Retina (tissue), 1 donor: ENCODE results near the gene UBAC2.

Experiments
- DNase-seq: peaks from one replicate; pipeline ENCODE4 v3.0.0-alpha.2; 2016

Gene UBAC2

DNA sequence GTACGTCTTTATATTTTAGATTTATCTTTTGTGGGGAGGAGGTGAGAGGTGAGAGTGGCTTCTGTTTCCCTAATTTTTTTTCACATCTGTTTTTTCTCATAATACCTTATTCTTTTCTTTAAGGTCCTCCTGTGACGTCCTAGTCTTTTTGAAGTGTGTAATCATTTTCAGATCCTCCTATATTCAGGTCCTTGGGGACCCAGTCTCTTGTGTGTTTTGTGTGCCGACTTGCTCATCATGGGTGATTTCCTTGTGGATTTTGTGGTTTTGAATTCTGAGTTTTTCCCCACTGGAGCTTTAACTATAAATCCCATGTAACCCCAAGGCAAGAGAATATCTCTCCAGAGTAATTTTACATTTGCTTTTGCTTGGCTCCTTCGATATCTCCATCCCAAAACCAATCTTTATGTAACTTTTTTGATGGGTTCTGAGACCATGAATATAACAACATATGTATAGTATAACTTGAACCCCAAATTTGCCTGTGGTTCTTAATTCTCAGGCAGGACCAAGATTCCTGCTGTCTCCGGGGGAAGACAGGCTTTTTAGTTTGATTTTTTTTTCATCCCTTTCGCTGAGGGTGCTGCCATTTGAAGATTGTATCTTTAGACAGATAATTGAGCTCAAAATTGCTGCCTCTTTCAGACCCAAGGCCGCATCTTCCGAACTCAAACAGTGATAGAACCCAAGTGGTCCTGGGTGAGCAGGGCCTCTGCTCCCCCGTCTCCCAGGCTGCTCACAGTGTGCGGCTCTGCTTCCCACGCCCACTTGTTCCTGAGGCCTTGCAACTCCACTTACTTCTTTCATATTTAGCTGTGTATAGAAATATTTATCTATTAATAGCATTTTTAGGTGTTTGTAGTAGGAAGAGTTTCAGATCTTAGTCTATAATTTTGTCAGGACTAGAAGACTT, 165.7 kb downstream of the UBAC2 start:
- no peak for DNase-seq

DNA sequence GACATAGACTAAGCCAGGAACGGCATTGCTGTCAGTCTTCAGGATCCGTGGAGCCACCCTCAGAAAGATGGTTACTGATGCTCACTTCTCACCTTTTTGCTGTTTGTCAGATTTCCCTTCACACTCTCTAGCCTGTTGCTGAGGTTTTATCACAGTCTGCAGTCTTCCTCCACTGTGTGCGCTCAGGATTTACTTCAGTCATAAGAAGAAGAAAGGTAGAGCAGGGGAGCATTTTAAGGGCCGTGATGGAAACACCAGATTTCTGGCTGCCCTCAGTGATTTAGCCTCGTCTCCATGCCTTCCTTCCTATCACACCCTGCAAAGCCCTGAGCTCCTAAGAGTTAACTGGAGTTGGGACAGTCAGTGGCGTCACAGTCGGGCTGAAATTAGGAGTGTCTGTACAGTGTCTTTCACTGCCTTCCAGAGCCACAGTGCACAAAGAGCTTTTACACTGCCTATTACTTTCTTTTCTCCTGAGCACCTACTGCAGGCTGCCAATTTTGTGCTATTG, 166.5 kb downstream of the UBAC2 start:
- DNase-seq: no peak

DNA sequence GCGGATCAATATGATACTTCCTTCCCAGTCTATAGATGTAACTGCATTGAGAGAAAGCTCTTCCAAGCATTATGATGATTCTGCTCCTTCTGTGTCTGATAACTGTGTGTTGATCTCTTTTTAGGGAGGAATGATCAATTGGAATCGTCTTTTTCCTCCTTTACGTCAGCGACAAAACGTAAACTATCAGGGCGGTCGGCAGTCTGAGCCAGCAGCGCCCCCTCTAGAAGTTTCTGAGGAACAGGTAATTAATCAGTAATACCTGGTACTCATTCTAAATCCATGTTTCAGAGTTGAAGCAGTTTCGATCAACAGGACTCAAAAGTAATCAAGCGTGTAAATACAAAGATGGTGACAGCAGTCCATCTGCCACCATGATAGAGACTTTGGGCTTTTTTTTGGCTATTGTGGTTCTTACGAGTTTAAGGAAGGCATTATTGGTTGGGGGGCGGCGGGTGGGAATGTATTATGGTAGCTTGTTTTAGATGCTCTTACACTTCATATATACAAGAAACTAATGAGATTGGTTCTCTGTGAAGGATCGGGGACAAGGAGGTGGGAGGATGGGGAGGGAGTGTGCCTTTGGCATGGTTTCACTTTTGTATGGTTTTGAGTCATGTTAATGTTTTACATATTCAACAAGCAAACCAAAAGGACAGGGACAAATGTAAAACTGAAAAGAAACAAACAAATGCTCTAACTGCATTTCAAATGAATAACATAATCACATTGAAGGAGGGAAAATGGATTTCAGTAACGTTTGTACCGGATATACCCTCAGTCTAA, 167.2 kb downstream of the UBAC2 start:
- DNase-seq: no peak

DNA sequence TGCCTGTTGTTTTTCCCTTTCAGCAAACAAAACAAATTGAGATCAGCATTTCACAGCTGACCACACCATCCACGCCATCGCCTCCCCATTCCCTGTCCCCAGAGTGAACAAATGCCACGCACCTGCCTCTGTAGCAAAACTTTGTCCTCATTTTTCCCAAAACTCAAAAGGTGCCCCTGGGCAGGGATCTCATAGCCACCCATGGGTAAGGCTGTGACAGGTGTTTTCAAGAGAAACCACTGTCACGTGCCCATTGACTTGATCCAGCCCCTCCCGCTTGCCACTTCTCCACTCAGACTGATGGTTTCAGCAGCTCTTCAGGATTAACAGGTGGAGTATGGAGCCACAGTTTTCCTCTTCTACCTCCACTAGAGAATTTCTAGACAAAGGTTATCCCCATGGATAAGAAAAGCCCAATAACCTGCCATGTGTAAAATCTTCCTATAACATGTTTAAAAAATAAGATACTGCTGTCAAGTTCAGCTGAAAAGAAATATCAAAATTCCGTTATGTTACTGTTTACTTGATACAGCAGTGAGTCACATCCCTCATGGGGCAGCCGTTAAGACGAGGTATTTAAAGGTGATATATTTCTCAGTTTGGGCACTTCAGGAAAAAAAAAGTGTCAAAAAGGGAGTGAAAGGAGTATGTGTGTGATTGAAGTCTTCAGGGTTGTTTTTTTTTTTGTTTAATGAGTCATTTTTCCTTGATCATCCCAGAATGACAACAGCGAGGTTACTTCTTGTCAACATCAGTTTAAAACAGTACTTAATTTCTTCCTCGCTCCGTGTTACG, 170.0 kb downstream of the UBAC2 start:
- no peak for DNase-seq

DNA sequence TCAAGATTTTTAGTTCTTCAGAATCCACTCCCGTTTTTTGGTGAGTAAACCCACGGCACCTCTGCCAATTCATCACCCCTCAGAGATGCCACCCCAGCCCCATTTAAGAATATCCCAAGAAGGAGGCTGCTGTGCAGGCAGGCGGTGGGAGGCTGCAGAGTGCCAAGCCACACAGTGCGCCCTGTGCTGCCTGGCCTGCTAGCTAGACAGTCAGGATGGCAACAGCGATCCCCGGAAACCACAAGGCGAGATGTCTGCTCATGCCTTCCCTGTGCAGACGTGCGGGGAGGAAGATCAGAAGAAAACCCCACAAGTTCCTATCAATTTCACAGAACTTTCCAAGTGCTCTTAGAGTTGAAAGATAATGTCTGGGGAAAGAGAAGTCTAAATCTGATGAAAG, 171.3 kb downstream of the UBAC2 start:
- no peak for DNase-seq

DNA sequence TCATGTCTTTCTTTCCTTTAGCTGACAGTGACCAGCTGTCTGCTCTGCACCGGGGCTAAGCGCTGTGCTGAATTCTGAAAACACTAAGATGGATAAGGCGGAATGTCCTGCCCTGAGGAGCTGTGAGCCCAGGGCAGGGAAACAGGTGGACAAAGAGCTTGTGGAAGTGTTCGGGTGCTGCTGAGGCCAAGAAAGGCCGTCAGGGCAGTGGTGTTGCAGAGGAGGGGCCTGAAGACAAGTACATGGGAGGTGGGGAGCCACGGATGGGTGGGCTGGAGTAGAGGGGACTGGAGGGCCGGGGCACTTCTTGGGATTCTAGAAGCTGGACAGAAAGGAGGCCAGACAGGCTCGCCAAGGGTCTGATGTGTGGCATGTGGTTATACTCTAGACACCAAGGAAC, 172.8 kb downstream of the UBAC2 start:
- DNase-seq: no peak

DNA sequence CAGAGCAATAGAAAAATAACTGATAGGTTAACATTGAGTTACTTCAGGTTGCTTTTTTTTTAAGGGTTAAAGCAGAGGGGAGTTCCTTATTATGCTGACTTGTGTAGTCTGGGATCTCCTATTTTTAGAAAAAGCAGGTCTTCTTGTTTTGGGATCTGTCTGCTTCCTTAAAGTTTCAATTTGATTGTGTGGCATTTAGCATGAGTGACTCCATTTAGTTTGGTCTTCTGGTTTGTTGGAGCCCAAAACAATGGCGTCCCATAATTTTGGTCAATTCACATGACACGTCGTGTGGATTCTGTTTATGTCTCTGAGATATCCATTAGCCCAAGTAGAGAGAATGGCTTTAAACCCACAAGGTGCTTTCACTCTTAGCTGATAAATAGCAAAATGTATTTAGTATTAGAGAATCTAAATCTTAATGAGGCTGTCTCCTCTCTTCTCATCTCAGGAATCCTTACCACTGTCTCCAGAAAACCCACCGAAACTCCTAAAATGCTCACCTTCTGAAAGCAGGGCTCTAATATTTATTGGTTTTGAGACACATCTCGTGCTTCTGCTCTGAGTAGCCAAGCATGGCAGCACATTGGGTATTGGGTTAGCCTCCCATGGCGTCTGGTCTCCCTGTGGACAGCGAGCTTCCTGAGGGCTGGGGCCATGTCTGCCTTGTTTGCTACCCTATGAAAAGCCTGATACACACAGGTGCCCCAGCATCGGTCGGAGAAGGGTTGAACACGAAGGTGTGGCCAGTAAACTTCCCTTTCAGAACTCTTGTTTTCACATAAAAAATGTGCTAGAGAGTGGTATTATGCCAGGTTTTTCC, 173.7 kb downstream of the UBAC2 start:
- no peak for DNase-seq

DNA sequence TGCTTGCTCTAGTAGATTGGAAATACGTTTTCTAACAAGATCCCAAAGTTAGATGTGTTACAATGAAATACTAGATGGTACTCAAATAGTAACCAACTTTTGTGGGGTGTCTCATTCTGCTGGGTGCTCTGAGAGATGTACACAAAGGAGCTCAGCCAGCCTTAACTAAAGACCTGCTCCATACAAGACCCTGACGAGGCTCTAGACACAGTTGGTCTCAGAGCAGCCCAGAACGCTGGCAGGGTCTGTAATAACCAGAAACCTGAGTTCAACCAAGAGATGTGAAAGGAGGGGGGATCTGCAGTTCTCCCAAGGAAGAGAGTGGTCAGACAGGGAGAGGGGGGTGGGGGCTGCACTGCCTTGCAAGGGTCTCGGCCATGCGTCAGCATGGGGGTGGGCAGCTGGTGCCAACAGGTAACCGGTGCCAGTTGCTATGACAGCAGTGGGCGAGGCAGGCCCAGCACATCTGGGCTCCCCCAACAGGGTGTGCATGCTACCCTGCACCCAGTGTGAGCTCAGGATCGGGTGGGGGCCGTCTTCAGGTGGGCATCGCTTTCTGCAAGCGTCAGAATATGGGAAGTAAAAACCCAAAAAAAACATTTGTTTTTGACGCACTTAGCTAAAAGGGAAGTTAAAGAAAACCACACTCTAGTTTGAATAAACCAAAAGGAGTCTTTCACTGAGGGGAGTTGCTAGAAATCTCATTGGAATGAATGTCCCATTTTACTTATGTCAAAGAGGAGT, 174.5 kb downstream of the UBAC2 start:
- no peak for DNase-seq

DNA sequence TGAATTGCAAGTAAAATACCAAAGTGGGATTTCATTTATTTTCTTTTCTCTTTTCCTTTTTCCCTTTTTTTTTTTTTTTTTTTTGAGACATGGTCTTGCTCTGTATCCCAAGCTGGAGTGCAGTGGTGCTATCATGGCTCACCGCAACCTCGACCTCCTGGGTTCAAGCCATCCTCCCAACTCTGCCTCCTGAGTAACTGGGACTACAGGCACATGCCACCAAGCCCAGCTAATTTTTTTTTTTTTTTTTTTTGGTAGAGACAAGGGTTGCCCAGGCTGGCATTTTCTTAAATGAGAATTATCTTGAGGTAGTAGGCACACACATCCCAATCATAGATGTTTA, 175.1 kb downstream of the UBAC2 start:
- DNase-seq: no peak

DNA sequence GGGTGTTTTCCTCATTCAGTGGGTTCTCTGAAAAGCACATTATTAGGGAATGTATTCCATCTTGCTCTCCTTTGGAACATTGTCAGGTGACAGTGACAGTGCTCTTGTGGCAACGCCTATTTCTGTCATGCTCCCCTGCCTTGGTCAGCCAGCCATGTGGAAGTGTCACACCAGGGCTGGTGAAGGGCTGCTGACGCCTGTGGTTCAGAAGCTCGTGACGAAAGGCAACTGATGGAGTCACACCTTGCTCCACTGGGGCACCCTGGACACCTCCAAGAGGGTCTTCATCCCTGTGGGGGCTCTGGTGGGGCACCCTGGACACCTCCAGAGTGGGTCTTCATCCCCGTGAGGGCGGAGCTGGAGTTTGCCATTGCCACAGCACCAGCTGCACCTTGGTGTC, 175.5 kb downstream of the UBAC2 start:
- no peak for DNase-seq

DNA sequence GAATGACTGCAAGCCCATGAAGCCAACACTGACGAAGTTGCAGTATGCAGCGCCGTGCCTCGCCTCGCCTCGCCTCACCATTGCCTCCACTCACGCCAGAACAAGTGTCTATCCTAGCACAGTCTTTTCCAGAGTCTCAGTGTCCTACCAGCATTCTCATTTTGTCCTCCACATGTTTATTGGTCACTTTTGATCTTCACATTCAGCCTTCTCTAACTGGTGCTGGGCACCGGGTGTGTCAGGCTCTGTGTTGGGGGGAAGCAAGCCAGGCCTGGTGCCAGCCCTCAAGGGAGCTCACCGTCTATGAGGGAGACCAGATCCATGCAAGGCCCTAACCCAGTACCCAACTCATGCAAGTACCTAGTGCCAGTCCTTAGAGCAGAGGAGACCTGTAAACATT, 176.3 kb downstream of the UBAC2 start:
- no peak for DNase-seq

DNA sequence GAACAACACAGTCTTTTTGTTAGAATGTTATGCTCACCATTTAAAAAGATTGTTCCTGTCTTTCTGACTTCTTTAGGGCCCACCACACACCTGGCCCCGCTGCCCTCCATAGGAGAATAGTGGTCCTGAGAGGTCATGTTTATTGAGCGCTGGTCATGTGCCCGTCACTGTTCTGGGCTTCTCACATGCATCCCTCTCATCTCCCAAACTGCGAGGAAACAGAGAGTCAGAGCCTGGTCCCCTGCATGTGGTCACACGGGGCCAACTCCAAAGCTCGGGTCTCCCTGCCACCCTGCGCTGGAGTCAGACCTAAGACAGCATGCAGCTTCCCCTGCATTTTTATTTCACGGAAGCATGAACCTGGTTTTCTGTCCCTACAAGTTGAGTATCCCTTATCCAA, 177.0 kb downstream of the UBAC2 start:
- no peak for DNase-seq

DNA sequence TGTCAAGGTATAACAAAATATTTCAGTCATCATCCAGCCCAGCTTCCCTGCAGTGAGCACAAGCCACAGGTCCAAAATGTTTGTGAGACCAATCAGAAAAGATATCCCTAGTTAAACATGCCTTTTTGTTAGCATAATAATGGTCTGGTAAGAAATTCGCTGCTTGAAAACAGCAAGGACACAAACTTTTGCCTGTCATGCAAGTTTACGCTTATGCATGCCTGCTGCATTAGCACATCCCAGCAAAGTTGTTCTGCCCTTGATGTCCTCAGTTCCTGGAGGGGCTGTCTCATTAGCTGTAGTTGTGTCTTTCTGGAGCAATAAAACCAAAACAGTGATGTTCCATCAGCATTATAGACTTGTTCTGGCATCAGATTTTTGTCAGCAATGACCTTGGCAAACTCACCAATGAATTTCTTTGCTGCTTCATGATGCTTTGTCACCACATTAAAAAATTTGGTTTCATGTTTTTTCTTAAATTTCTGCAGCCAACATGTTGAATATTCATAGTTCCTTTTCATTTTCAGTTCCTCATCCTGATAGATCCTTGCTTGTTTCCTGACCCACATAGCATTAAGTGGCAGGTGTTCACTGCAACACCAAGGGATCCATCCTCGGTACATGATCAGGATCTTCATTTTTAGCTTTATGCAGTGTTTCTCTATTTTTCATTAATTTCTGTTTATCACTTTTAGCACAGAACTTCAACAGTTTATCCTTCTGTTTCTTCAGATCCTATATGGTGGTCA, 178.5 kb downstream of the UBAC2 start:
- DNase-seq: no peak

DNA sequence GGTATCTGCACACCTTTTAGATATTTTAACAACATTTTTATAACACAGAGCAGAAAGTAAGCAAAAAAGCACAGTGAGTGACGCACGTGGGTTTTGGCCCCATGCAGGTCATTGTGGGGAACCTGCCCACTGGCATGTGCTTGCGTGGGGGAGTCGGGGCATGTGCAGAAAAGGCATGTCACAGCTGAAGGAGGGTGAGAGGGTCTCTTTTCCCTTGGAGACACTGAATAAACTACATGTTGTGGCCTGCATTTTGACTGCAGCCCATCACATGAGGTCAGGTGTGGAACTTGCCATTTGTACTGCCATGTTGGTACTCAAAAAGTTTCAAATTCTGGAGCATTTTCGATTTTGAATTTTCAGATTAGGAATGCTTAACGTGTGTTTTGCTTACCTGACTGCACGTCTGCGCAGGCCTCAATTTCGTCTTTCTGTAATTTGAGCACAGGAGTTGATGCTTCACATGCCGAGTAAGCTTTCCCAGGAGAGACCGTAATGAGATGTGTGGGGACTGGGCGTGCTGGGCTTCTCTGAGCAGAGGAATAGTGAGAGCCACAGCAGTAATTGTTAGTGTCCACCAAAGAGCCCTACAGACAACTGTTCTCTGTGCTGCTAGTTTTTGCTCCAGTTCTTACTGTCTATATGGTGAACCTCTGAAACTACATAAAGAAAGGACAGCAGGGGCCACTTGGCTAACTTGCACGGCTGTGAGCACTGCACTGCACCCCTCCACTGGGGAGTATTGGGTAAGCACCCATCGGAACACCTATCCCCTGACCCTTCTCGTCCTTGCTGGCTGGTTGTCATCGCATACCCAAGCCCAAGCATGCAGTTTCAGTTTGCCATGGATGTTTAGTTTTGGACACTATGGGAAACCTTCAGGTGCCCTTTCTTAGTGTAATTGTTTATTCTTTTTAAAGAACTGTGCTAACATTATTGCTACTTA, 179.5 kb downstream of the UBAC2 start:
- no peak for DNase-seq

DNA sequence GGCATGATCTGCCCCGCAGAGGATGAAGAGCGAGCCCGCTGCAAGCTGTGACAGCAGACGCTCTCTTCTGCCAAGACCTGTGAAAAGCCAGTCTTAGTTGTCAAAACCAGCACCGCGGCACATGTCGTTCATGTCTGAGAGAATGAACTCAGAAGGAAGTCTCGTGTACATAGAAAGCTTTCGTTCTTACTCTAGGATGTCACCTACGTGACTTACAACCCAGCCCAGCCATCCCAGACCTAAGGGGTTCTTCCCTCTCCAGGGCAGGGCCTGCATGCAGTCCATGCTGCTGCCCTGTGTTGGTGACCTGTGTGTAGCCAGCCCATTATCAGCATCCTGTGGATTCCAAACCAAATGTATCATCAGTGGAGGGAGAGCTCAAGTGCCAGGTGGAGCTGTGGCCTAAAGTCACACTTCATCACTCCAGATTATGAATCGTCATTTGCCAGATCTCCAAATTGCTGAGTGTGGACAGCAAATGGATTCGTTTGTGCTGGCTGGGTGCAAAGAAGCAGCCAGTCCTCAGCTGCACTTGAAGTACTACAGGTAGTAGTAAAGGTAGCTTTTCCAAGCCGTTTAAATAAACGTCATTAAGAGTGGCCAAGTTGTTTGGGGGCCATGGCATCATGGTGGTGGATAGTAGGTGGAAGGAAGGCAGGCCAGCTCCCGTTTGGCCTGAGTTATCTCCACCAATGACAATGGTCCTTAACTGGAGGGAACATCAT, 180.4 kb downstream of the UBAC2 start:
- DNase-seq: no peak

DNA sequence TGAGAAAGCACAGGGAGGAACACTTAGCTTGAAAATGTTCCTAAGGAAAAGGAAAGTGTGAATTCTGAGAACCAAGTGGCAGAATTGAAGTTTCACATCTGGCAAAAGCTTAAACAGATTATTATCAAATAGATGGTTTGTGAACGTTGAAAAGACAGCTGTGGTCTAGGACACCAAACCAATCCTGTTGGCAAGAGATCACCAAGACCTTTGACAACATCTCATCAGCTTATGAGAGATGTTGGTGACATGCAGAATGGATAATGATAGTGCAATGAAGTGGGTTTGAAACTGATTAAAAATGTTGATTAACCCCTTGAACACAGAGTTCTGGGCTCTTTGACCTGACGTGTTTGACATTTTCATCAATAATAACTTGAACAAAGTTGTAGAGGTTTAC, 181.1 kb downstream of the UBAC2 start:
- DNase-seq: no peak

DNA sequence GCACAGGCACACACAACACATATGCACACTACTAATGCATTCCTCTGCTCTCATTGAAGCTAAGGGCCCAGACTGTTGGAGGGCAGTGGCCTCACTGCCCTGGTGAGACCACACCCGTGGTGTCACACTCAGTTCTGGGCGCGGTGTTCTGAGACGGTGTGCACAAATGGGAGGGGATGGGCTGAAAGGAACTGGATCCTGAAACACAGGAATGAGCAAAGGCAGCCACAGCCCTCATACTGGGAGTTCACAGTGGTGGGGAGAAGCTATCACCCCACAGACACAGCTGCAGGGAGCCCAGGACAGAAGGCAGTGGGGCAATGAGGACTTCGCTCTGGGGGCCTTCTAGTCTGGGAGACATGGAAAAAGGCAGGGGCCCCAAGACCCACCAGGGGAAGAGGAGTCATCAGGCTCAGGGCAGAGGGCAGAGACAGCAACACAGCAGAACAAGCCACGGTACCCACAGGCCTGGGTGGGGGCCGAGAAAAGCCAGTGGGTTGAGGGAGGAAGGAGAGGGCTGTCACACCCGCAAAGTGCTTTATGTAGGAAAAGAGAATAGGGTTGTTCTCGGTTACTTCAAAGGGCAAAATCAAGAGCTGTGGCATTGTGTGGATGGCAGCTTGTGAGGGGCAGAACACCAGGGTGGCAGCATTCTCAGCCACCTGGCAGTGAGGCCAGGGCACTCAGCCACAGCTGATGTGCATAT, 181.9 kb downstream of the UBAC2 start:
- no peak for DNase-seq

DNA sequence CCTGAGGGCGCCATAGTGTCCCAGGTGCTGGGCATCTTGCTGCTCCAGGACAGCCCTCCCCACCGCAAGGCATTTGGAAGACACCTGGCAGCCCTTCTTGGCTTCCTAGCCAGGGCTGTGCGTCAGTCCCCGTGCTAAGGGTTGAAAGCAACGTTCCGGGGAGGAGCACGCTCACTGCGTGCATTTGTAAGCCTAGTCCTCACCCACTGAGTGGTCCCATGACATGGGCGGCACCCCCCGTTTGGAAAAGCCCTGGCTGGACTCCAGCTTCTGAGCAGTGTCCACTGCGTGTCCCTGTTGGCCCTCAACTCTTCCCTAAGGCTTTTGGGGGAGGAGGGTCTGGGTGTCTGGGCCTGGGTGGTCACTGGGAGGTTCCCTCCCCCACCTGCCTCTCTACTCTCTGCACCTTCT, 182.9 kb downstream of the UBAC2 start:
- DNase-seq: no peak
